GM21528 (cell line): Measurements from ENCODE around the gene WHRN.
A peak's percentile ranks its signal among the peaks of the same experiment; 100 is the strongest.

Experiments
- ATAC-seq: cut with Tn5 transposase; IDR thresholded peaks from one replicate; pipeline ENCODE4 v1.9.1; 2021; ENCODE audit warnings: mild to moderate bottlenecking, moderate library complexity; ENCODE audit not compliant: unreplicated experiment, low FRiP score

Gene WHRN

DNA sequence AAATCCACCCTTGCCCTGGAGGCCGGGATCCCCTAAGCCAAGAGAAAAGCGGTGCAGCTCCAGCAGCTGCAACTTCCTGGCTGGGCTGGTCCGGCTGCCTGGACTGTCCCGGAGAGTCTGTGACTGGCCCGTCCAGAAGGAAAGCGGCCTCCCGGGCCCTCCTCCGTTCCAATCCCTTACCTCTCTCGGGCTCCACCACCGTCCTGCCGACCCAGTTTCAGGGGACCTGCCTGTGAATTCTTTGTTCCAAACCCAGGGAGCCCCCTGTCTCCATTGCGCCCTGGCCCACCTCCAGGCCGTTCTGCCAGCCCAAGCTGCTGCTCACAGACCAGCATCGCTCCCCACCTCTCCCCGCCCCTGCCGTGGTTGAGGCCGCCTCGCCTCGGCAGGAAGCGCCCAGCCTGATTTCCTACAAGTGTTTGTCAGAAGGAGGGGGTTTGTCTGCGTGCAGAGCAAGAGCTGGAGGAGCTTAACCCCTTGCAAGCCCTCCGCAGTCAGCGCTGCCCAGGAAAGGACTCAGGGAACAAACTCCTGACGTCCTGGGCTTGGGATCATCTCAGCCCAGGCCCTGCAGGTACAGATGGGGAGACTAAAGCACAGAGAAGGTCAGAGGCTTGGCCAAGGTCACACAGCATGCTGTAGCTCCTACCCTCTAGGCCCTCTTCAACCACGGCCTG lies 117.5 kb downstream of the WHRN start, which contains the start of gene AKNA:
Gene AKNA, minus strand, starts transcription at position 303 of the 677 bp plus-strand sequence. CDS start 6,649 bp downstream, outside the sequence.
- peak; percentile 36 for ATAC-seq

DNA sequence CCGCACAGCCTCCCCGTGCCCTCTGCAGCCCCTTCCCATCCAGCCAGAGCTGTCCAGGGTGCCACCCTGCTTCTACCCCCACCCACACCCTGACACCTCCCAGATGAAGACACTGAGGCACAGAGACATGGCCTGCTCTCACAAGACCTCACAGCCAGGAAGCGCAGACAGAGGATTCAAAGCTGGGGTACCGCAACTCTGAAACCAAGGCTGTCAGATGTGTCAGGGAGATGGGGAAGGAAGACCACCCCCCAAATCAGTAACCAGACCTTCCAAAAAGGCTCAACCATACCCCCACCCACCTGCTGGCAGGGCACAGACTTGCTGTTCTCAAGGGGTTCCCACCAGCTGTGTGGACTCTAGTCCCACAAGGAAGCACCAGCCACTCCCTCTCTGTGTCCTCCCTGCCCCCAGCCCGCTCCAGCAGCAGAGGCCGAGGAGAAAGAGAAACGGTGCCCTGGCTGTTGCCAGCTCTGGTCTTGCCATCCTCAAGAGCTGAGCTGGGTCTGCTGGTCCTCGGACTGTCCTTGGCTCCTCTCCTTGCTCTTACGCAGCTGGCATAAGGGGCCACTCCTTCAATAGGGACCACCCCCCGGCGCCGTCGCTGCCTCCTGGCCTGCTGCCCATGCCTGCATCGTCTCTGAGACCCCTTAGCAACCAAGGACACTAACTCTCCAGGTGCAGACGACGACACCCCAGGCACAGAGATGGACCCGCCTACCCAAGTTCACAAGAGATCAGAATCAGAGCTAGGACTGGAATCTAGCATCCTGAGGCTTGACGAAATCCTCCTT lies 118.2 kb downstream of the WHRN start:
- ATAC-seq: no peak

DNA sequence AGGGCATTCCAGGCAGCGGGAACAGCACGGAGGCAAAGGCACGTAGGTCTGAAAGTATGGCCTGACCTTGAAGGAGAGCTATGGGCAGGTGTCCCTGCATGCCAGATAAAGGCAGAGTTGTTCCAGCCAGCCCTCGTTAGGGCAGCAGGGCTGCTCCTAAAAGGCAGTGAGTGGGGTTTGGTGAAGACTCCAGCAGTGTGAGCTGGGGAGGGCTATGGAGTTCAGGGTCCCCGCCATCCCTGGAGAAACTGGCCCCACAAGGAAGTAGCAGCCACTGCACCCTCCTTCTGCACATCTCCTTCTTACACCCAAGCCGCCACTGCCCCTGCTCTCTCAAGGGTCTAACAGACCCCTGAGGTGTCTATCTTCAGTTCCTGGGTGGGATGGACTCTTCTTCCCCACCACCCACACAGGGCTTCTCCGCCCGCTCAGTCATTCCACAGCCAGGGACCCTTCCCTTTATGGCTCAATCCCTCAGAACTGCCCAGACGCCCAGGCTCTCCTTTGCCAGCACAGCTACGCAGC lies 118.8 kb downstream of the WHRN start:
- no peak for ATAC-seq

DNA sequence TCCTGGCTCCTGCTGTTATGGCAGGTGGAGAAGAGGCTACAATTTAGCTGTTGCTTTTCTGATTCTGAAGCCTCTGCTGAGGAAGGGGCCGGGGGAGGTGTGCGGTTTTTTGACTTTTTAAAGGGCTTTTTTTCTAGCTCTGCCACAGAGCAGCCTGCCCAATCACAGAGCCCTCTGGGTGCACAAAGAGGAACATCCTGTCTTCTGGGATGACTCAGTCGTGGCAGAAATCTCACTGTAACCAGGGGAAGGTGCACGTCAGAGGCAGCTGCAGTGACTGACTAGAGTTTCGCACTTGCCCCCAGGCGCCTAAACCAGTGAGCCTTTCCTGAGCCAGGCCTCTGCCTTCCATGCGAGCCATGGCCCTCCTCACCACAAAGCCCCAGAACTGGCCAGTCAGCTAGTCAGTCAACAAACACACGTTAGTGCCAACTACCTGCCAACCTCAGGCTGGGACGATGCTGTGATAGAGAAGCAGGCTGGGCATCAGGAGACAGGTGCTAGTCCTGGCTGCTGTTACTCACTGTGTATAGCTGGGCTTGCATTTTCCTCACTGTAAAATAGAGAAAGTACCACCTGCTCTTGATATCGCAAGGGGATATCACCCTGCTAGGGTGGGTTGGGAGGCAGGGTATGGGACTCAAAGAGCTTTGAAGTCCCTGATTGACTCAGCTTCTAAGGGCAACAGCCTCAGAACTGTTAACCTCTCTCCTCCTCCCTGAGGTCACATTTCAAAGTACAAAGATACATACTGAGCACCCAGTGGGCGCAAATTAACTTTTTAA lies 119.7 kb downstream of the WHRN start:
- peak; percentile 85 for ATAC-seq

DNA sequence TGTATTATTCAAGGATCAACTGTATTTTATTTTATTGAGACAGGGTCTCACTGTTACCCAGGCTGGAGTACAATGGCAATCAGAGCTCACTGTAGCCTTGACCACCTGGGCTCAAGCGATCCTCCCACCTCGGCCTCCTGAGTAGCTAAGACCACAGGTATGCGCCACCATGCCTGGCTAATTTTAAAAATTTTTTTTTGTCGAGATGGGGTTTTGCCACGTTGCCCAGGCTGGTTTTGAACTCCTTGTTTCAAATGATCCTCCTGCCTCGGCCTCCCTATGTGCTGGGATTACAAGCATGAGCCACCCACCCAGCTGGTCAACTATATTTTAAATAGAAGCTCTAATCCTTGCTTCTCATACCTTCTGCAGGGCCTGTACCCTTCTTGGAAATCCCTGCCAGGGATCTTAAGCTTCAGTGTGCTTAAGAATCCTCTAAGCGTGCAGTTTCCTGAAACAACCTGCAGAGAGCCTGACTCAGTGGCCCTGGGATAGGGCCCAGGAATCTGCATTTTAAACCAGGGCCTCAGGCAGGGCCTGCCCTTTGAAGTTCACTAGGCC lies 120.4 kb downstream of the WHRN start:
- ATAC-seq: no peak

DNA sequence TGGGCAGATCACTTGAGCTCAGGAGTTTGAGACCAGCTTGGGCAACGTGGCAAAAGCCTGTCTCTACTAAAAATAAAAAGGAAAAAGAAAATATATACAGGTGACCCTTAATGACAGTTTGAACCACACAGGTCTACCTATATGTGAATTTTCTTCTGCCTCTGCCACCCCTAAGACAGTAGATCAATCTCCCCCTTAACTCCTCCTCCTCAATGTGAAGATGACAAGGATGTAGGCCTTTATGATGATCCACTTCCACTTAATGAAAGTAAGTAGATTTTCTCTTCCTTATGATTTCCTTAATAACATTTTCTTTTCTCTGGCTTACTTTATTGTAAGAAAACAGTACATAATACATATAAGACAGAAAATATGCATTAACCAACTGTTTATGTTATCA lies 120.9 kb downstream of the WHRN start:
- ATAC-seq: no peak

DNA sequence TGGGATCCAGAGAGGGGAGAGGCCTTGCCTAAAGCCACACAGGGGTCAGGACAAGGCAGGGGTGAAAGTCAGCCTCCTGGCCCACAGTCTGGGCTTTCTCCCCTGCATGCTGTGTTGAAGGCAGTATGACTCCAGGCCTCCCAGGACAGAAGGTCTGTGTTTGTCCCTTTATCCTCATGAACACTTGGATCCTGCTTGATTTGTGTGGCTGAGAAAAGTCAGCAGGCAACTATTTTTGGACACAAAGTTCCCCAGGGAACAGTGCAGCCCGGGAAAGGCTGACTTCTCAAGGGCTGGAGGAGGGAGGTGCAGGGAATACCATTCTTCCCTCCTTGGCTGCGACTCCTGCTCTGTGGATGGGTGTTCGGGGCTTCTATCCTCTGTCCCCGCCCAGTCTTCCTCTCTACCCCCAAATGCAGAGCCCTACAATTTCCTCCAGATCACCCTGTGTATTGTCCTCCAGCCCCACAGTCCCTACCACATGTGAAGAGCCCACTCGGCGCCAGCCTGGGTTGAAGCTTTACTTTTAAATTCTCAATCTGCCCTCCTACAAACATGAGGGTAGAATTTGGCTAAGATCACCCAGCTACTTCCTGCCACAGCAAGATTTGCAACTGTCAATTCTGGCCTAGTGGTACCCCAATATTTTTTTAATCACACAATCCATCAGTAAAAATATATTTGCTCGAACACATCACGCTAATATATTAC lies 121.6 kb downstream of the WHRN start:
- no peak for ATAC-seq

DNA sequence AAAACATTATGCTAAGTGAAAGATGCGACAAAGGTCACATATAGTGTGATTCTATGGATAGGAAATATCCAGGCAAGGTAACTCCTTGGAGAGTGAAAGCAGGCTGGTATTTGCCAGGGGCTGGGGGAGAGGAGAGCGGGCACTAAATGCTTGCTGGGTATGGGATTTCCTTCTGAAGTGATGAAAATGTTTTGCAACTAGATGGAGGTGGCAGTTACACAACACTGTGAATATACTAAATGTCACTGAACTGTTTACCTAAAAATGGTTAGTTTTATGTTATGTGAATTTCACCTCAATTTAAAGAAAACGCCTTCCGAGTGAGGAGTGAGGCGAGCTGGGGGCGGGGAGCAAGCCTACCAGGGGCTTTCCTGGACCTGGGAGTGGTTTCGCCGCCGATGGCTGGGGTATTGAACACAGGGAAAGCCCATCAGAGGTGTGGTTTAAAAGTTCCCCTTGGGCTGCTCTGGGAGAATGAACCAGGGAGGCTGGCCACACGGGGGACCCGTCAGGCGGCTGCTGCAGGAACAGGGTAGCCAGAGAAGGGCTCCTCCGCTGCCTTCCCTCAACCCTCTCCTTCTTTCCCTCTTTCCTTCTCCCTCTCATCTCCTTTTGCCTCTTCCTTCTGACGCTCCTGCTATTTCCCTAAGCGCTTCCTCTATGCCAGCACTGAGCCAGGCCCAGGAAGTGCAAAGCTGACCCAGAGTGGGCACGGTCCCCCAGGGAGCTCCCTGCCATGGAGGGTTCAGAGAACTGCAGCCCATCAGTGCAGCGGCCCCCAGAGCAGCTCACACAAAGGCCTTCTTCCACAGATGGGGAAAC lies 122.4 kb downstream of the WHRN start:
- no peak for ATAC-seq

DNA sequence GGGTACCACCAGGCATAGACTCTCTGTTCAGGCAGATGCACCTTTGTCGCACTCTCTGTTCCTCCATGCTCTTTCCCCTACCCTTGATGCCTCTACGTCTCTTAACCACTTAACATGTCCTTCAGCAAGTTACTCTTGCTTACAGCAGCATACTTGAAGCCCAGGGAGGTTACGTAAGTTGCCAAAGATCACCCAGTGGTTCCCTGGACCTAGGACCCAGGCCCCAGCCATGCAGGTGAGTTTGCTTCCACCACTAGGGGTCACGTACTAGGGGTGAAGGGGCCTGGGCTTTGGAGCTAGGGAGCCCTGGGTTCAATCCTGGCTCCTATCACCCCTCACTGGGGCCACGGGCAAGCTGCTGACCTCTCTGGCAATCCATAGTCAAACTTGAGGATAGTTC lies 126.4 kb downstream of the WHRN start:
- no peak for ATAC-seq

DNA sequence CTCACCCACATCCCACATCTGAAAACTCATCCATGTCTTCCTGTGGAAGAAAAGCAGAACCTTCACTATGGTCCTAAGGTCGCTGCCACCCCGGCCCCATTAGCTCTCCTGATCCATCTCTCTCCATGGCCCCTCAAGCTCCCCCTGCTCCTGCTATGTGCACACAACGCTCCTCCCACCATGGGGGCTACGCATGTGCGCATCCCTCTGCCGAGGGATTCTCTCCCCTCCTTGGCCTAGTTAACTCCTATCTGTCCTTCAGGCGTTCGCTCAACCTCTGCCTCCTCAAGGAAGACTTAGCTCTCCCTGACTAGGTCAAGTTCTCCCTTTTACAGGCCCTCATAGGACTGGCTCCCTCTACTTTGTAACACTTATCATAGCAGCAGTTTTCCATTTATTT lies 127.3 kb downstream of the WHRN start:
- no peak for ATAC-seq

DNA sequence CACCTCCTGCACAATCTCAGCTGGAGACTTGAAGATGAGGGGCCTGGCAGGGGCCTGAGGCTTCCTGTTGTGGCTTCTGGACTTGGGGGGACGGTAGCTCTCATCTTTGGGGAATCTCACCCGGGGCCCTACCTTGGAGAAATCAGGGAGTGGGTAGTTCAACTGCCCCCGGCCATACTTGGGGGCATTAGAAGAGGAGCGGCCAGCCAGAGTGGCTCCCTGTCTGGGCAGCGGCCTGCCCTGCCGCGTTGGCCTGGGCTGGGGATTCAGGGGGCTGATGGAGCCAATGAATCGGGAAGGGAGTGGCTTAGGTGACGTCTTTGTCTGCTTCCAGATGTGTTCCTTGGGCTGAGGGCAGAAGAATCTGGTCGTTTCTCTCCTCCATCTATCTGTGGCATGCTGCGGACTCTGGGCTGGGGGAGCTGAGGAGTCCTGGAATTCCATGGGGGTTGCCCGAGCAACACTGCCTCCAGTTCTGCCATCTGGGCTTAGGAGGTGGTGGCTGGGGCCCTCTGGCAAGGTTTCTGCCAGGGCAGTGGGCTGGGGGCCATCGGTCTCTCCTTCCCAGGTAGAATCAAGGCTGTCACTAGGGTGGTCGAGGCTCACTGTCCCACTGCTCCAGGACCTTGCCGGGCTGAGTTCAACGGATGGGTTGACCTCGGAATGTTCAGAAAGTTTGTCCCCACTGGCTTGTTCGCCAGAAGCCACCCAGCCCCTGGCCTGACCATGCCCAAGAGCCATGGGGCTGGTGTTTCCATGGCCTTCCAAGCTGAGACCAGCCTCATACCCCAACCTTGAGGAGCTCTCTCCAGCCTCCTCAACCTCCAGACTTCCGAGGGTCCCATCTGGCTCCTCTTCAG lies 128.5 kb downstream of the WHRN start:
- ATAC-seq: no peak

DNA sequence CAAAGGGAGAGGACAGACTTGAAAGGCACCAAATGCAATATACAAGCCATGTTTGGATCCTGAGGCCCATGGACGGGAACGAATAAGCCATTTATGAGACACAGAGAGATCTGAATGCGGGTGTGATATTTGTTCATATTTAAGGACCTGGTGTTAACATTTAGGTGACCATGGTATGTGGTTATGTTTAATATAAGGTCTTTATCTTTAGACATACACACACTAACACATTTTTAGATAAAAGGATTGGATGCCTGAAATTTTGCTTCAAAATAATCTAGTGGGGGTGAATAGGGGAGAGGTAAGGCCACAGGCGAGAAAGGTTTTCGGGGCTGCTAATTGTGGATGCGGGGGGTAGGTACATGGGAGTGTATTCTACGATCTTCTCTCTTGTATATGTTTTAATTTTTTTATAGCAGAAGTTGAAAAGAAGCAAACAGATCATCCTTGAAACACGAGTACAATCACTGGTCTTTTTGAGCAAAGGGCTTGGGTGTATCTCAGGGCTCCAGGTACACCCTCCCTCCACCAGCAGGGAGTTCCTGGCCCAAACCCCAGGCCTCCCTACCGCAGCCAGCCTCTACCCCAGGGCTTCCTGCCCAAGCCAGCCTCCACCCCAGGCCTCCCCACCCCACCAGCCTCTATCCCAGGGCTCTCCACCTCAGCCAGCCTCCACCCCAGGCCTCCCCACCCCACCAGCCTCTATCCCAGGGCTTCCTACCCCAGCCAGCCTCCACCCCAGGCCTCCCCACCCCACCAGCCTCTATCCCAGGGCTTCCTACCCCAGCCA lies 129.7 kb downstream of the WHRN start:
- ATAC-seq: no peak

DNA sequence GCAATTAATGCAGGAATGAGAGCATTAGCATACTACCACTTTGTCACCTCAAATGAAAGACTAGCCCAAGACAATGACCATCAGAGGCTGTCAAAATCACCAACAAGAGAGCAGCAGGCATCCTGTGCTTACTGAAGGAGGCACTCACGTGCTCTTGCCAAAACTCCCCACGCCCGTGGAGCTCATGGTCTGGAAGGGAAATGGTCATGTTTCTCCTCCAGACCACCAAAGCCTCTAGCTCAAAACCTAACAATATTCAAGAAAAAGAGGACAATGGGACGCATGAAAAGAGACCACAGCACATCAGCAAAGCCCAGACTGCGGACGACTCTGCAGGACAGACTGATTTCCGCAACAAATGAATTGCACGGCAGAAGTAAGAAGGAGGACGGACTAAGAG lies 130.3 kb downstream of the WHRN start:
- no peak for ATAC-seq

DNA sequence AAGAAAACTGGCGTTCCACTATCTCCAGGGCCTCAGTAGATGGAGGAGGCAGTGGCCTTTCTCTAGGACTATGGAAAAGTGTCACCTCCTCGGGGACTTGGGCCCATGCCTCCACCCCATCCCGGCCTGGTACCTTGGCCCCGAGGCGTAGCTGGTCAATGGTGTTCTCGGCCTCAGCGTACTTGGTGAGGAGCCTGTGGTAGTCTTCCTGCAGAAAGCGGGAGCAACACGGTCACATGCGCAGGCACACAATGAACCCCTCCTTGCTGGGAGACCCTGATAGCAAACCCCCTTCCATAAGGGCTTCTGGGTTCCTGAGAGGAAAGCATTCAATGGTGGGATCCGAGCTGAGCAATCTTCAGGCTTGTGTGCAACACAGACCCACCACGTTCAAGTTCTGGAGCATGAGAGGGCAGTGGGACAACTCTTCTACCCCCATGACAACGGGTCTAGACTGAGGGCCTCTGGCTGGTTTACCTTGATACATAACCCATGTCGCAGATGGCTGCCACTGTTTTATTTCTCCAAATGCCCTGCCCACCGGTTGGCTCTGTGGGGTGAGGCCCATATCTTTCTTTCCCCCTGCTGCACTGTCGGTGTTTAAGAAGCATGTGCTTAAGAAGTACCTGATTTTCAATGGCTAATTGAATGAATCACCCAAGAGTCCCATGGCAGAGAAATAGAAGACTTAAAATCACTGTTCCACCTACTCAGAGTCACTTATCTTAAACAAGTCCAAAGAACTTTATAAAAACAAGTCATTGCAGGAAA lies 131.1 kb downstream of the WHRN start:
- ATAC-seq: no peak

DNA sequence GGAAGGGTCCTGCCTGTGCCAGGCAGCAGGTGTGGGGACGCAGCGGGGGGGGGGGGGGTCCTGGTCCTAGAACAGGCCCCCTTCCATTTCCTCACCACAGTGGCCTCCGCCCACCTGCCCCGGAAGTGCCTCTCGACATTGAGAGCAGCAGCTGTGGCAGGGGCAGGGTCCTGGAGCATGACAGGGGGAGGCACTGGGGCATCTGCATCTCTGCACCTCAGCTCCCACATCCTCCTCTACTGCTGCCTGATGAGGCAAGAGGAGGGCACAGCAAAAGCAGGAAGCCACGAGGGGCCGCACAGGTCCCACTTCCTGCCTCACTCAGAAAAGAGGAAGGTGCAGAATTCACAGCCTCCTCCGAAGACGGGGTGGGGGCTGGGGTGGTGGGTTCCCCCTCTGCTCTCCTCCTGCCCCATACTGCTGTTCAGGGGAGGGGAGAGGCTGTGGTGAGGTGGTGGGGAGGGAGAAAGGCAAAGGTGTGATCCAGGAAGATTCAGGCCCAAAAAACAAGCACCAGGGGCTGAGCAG lies 132.3 kb downstream of the WHRN start:
- ATAC-seq: peak; percentile 93
